T-helper 1 cell treated with Interleukin-12 subunit alpha and Interleukin-12 subunit beta and Interleukin-4 antibody, amounts not matched to agents 30 μg/mL and 1 μg/mL, for 36 hours (primary cell): Measurements from ENCODE around the gene UBE2E1.

Experiments
- H3K27ac Mint-ChIP-seq: one replicate; pipeline ENCODE4 v1.8.0; 2021; ENCODE audit warnings: mild to moderate bottlenecking, mixed read lengths
- H3K27me3 Mint-ChIP-seq: one replicate; pipeline ENCODE4 v1.8.0; 2021; ENCODE audit warnings: low read depth, mixed read lengths
- H3K36me3 Mint-ChIP-seq: one replicate; pipeline ENCODE4 v1.8.0; 2021; ENCODE audit warnings: low read depth, mixed read lengths
- H3K4me1 Mint-ChIP-seq: one replicate; pipeline ENCODE4 v1.8.0; 2021; ENCODE audit warnings: low read depth, mixed read lengths
- H3K4me3 Mint-ChIP-seq: one replicate; pipeline ENCODE4 v1.8.0; 2021; ENCODE audit warnings: mild to moderate bottlenecking, moderate library complexity, mixed read lengths
- H3K9me3 Mint-ChIP-seq: one replicate; pipeline ENCODE4 v1.8.0; 2021; ENCODE audit warnings: mixed read lengths

Gene UBE2E1

DNA sequence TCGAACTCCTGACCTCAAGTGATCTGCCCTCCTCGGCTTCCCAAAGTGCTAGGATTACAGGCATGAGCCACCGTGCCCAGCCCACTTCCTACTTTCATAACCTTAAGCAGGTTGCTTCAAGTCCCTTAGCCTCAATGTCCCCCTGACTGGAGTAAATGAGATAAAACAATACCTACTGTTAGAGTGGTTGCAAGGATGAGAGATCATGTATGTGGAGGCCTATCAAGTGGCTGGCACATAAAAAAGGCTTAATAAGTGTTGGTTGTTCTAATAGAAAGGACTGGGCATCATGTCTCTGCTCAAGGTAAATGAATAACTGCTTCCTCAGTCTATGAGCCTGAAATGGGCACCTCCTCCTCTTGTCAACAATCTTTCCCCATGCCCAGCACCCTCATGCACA lies 25.9 kb upstream of the UBE2E1 start:
- no peaks in the 10 kb centered on the region for H3K36me3 Mint-ChIP-seq
- H3K4me1 Mint-ChIP-seq = no peaks in the 10 kb centered on the region
- no peaks in the 10 kb centered on the region for H3K9me3 Mint-ChIP-seq
- no peak overlapping the region for H3K27ac Mint-ChIP-seq
- no peak overlapping the region for H3K4me3 Mint-ChIP-seq
- H3K27me3 Mint-ChIP-seq = peaks cover 17% of the 10 kb centered on the region

- Mint-ChIP-seq H3K4me3 (no peak overlapping the region), H3K27ac (no peak overlapping the region), H3K9me3 (no peaks in the 10 kb centered on the region), H3K36me3 (no peaks in the 10 kb centered on the region), H3K27me3 (peaks cover 21% of the 10 kb centered on the region), H3K4me1 (no peaks in the 10 kb centered on the region)
Measured at GRCh38 chr3:23781051-23781450, 24.7 kb upstream of the UBE2E1 start.

DNA sequence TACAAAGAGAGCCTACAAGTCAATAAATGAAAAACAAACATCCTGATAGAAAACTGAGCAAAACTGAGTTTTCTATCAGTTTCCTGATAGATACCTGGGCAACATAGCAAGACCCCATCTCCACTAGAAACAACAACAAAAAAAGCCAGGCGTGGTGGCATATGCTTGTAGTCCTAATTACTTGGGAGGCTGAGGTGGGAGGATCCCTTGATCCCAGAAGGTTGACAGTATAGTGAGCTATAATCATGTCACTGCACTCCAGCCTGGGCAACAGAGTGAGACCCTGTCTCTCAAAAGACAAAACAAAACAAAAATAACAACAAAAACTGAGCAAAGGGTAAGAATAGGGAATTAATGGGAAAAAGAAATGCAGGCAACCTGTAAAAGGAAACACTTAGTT lies 23.9 kb upstream of the UBE2E1 start:
- Mint-ChIP-seq H3K4me1 (no peaks in the 10 kb centered on the region), H3K27ac (no peak overlapping the region), H3K4me3 (no peak overlapping the region), H3K36me3 (no peaks in the 10 kb centered on the region), H3K9me3 (no peaks in the 10 kb centered on the region), H3K27me3 (peaks cover 21% of the 10 kb centered on the region)

GRCh38 chr3:23785097-23785645 lies 20.6 kb upstream of the UBE2E1 start:
- Mint-ChIP-seq H3K27me3 (peaks cover 28% of the 10 kb centered on the region), H3K4me1 (no peaks in the 10 kb centered on the region), H3K4me3 (no peak overlapping the region), H3K27ac (no peak overlapping the region), H3K36me3 (no peaks in the 10 kb centered on the region), H3K9me3 (no peaks in the 10 kb centered on the region)

GRCh38 chr3:23785882-23786281 lies 19.9 kb upstream of the UBE2E1 start:
- Mint-ChIP-seq H3K4me3 (no peak overlapping the region), H3K4me1 (no peaks in the 10 kb centered on the region), H3K9me3 (no peaks in the 10 kb centered on the region), H3K27me3 (peaks cover 28% of the 10 kb centered on the region), H3K36me3 (no peaks in the 10 kb centered on the region), H3K27ac (no peak overlapping the region)

DNA sequence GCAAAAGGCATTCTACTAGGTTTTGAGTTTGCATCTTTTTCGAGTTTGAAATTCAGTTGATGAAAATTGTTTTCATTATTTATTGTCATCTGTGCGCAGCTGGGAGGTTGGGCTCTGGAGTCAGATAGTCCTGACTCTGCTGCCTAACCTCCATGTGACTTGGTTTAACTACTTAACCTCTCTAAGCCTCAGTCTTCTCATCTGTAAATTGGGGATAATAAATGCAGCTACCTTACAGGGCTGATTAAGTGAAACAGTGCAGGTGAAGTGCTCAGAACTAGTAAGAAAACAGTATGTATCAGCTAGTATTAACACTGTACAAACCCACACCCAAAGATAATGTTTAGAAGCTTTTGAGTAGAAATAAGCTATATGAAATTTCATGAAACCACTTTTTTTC lies 14.1 kb upstream of the UBE2E1 start:
- peaks cover 38% of the 10 kb centered on the region for H3K27me3 Mint-ChIP-seq
- H3K9me3 Mint-ChIP-seq = no peaks in the 10 kb centered on the region
- H3K27ac Mint-ChIP-seq = no peak overlapping the region
- H3K36me3 Mint-ChIP-seq = no peaks in the 10 kb centered on the region
- no peak overlapping the region for H3K4me3 Mint-ChIP-seq
- H3K4me1 Mint-ChIP-seq = no peaks in the 10 kb centered on the region

DNA sequence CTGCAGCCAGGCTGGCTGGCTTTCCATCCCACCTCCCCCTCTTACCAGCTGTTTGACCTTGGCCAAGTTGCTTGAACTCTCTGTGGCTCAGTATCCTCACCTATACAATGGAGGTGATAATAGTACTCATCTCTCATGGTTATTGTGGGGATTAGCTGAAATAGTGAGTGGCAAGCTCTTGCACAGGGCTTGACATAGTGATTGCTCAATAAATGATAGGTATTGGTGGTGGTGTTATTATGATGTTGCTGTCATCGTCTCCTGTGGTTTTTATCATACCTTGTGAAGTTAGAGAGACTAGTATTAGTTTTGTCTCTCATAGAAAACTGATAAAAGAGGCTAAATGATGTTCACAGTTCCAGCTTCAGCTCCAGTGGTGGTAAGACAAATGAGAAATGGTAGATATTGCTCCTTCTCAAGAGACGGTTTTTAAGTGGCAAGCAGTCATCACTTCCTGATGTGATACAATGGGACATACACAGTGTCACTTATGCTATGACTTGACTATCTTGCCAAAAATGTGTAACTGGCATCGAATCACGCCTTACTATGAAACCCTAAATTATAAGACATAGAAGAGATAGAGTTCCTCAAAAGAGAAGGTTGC lies 12.1 kb upstream of the UBE2E1 start:
- Mint-ChIP-seq H3K27ac (no peak overlapping the region), H3K27me3 (peaks cover 49% of the 10 kb centered on the region), H3K4me1 (peaks cover 6% of the 10 kb centered on the region), H3K4me3 (no peak overlapping the region), H3K36me3 (no peaks in the 10 kb centered on the region), H3K9me3 (no peaks in the 10 kb centered on the region)

GRCh38 chr3:23795096-23795495 lies 10.7 kb upstream of the UBE2E1 start:
- Mint-ChIP-seq H3K4me3 (no peak overlapping the region), H3K27ac (no peak overlapping the region), H3K36me3 (no peaks in the 10 kb centered on the region), H3K27me3 (peaks cover 55% of the 10 kb centered on the region), H3K9me3 (no peaks in the 10 kb centered on the region), H3K4me1 (peaks cover 6% of the 10 kb centered on the region)

- peaks cover 6% of the 10 kb centered on the region for H3K4me1 Mint-ChIP-seq
Measured at GRCh38 chr3:23796518-23796917, 9.2 kb upstream of the UBE2E1 start.

GRCh38 chr3:23797491-23797890 lies 8.3 kb upstream of the UBE2E1 start:
- peaks cover 54% of the 10 kb centered on the region for H3K27me3 Mint-ChIP-seq
- peaks cover 6% of the 10 kb centered on the region for H3K4me1 Mint-ChIP-seq
- H3K36me3 Mint-ChIP-seq = no peaks in the 10 kb centered on the region
- H3K4me3 Mint-ChIP-seq = no peak overlapping the region
- H3K9me3 Mint-ChIP-seq = no peaks in the 10 kb centered on the region
- peak overlapping the region; percentile 26 for H3K27ac Mint-ChIP-seq

More at GRCh38 chr3:23796518-23796917, 9.2 kb upstream of the UBE2E1 start:
- Mint-ChIP-seq H3K9me3 (no peaks in the 10 kb centered on the region), H3K27me3 (peaks cover 58% of the 10 kb centered on the region), H3K36me3 (no peaks in the 10 kb centered on the region), H3K27ac (no peak overlapping the region), H3K4me3 (no peak overlapping the region)

- no peaks in the 10 kb centered on the region for H3K36me3 Mint-ChIP-seq
- peaks cover 59% of the 10 kb centered on the region for H3K27me3 Mint-ChIP-seq
- H3K27ac Mint-ChIP-seq = no peak overlapping the region
- peaks cover 6% of the 10 kb centered on the region for H3K4me1 Mint-ChIP-seq
- no peaks in the 10 kb centered on the region for H3K9me3 Mint-ChIP-seq
- H3K4me3 Mint-ChIP-seq = no peak overlapping the region
Measured at GRCh38 chr3:23798456-23798855, 7.3 kb upstream of the UBE2E1 start.

DNA sequence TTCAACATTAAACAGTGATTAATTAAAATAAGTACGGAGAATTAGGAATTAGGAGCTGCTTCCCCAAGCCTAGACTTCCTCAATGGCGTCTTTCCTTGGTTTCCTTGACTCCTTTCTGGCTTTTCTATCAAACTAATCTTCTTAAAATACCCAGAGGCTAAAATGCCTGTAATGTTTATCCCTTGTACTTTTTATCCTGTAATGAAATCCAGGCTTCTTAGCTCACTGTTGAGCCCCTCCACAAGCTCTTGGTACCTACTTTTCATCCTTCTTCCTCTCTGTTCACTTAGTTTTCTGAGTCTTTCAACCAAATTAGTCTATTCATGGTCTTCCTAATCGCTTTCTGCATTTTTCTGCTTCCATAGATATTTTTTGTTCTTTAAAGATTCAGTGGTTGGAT lies 6.9 kb upstream of the UBE2E1 start:
- Mint-ChIP-seq H3K9me3 (no peaks in the 10 kb centered on the region), H3K27me3 (peaks cover 59% of the 10 kb centered on the region), H3K4me3 (no peak overlapping the region), H3K4me1 (peaks cover 6% of the 10 kb centered on the region), H3K27ac (no peak overlapping the region), H3K36me3 (no peaks in the 10 kb centered on the region)

- Mint-ChIP-seq H3K9me3 (no peaks in the 10 kb centered on the region), H3K4me1 (peaks cover 9% of the 10 kb centered on the region), H3K36me3 (peaks cover 2% of the 10 kb centered on the region), H3K27me3 (peaks cover 68% of the 10 kb centered on the region), H3K4me3 (no peak overlapping the region), H3K27ac (no peak overlapping the region)
Measured at GRCh38 chr3:23800731-23801130, 5.0 kb upstream of the UBE2E1 start.

DNA sequence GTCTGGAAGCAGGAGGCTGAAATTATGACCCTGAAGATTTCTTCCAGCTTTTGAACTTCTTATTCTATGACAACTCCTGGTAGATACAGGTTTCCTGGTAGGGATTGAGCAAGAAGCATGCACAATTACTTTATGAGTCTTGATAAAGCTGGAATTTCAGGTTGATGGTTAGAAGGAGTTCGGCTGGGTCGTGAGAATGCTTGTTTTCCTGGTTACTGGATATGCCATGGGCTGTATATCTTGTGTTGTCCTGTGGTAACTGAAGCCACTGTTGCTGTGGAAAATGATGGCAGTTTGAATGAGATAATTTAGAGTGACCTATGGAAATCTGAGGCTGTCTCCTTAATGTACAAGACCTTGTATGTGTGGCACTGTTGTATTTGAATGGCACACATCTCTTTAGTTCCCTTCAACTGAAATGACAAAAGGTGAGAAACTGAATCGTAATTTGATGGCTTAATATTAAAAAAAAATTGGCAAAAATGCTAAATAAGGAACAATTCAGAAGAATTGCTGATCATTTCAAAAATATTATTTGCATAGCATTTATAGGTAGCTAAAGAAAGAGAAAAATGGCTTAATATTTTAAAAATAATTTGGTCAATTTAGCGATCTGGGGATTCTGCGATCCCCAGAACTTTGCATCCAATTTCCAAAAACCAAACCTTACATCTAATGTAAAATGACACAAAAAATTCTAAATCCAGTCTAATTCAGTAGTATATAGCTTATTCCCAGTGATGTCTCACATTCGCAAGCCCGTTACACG lies 1.1 kb upstream of the UBE2E1 start:
- H3K4me3 Mint-ChIP-seq = no peak overlapping the region
- peaks cover 52% of the 10 kb centered on the region for H3K27me3 Mint-ChIP-seq
- peaks cover 22% of the 10 kb centered on the region for H3K36me3 Mint-ChIP-seq
- H3K9me3 Mint-ChIP-seq = no peaks in the 10 kb centered on the region
- peaks cover 29% of the 10 kb centered on the region for H3K4me1 Mint-ChIP-seq
- no peak overlapping the region for H3K27ac Mint-ChIP-seq

DNA sequence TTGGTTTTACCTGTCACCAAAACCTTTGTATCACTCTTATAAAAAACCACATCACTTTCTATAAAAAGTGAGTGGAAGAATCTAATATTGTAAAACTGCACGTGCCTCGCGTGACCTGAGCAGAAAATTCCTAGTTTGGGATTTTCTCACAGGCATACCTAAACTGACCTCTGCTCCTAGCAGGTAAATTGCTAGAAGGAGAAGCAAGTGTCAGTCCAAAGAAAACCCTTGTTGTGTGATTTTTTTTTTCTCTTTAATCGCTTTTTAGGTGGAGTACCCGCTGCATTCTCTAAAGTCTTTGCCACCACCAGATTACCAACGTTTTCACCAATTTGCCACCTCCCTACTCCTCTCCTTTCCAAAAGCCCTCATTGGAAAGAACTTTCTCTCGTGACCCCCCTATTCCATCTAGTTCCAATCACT lies 534 bp upstream of the UBE2E1 start:
- Mint-ChIP-seq H3K4me3 (peak overlapping the region; percentile 95), H3K27ac (peak overlapping the region; percentile 70), H3K4me1 (peaks cover 35% of the 10 kb centered on the region), H3K36me3 (peaks cover 25% of the 10 kb centered on the region), H3K27me3 (peaks cover 48% of the 10 kb centered on the region), H3K9me3 (no peaks in the 10 kb centered on the region)
